ENCODE data around the gene FAM169A. TPM values are rescaled to one million over a fixed set of nuclear protein-coding genes. Genes with fewer than 3 reads are reported as not detected.
"Not testable (repeated sequence)": the region's sequence is repeated elsewhere in the genome, so short reads cannot be mapped to it uniquely, and the experiment has no call there.

Gene FAM169A, protein sequence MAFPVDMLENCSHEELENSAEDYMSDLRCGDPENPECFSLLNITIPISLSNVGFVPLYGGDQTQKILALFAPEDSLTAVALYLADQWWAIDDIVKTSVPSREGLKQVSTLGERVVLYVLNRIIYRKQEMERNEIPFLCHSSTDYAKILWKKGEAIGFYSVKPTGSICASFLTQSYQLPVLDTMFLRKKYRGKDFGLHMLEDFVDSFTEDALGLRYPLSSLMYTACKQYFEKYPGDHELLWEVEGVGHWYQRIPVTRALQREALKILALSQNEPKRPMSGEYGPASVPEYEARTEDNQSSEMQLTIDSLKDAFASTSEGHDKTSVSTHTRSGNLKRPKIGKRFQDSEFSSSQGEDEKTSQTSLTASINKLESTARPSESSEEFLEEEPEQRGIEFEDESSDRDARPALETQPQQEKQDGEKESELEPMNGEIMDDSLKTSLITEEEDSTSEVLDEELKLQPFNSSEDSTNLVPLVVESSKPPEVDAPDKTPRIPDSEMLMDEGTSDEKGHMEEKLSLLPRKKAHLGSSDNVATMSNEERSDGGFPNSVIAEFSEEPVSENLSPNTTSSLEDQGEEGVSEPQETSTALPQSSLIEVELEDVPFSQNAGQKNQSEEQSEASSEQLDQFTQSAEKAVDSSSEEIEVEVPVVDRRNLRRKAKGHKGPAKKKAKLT
- total RNA-seq (10 to 100 TPM; 25.3 to 62.9 TPM), polyA plus RNA-seq (ENCODE audit: insufficient read length in 2 of 2) (10 to 100 TPM; 20.1 to 37.6 TPM)
- long read RNA-seq, donor 1, full-length matches to known transcripts: 1 of 1 reads
- long read RNA-seq, donor 1, partial matches to known transcripts: 0 of 1 reads
- long read RNA-seq, donor 1, other reads (novel, unspliced or antisense): 0 of 1 reads
- long read RNA-seq, donor 2: 0 reads
- long read RNA-seq, donor 3, partial matches to known transcripts: 0 of 1 reads
- long read RNA-seq, donor 3, other reads (novel, unspliced or antisense): 0 of 1 reads
- long read RNA-seq, donor 4: 0 reads

DNA sequence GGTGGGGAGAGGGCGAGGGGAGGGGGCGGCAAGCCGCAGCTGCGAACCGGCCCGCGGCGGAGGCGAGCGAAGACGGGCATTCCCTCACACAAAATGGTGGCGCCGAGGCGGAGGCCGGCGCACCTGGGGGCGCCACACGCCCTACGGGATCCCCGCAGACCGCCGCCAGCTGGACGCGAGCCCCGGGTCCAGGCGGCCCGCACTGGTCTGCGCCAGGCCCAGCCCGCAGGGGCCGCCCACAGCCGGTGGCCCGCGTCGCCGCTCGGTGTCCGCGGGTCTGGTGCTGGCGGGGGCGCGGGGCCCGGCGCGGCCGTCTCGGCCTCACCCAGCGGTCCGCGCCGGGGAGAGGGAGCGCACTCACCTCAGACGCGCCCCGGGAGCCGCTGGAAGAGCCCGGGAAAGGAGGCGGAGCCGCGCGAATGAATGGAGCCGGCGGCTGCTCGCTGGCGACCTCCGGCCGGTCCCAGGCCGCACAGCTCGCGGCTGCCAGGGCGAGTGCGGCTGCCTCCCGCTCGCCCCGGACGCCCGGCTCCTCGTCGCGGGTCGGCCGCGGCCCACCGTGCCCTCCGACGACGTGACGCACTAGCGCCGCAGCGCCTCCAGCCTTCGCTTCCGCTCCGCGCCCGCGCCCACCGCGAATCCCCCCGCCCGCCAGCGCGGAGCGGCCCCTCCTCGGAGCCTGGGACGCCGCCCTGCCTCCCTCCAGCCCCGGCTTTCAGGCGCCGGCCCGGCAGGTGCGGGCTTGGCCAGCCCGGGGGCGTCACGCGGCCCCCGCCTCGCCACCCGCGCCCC lies at the start of gene FAM169A:
FAM169A (minus strand) TSS at position 584 of the 792 bp plus-strand sequence. CDS start 24,711 bp downstream, outside the sequence.
- Histone ChIP-seq H3K4me3 (ENCODE audit: low read depth, low read length) (peak within 1 kb of the TSS; percentile 63), H3K27ac (ENCODE audit: low read depth, low read length) (peak within 1 kb of the TSS; percentile 51), H3K9me3 (ENCODE audit: control insufficient read depth, insufficient read depth, low read length) (no peaks in the 10 kb centered on the region), H3K36me3 (ENCODE audit: control insufficient read depth, insufficient read depth, low read length) (no peaks in the 10 kb centered on the region), H3K4me1 (ENCODE audit: control insufficient read depth, insufficient read depth, low read length) (peaks cover 5% of the 10 kb centered on the region), H3K27me3 (ENCODE audit: control insufficient read depth, insufficient read depth, low read length) (peaks cover 2% of the 10 kb centered on the region)
- under 1% methylated on average over 119 of the region's 119 CpGs for WGBS (ENCODE audit: insufficient coverage)
- DNase-seq (ENCODE audit: low read depth in 4 of 6, low spot score in 6 of 6): peak in 5 of 6 donors; percentile 36 to 91 (median 47)

DNA sequence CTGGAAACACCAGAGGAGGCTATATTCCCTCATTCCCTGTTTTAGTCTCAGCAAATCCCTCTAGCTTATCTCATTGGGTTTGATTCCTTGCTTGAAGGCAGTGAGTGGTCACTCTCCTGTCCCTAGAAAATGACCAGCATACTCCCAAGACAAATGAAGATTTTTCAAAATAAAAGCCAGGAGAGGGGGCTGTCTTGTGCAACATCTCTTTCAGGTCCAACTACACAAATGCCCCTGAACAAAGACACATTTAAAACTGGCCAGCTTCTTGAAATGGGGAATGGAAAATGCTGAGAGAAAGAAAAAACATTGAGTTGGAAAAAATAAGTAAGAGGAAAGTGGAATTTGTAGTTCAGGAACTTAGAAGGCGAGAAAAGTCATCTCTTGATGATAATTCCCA lies 49.3 kb upstream of the FAM169A start:
- Histone ChIP-seq H3K36me3 (ENCODE audit: control insufficient read depth, insufficient read depth, low read length) (no peaks in the 10 kb centered on the region), H3K27me3 (ENCODE audit: control insufficient read depth, insufficient read depth, low read length) (no peaks in the 10 kb centered on the region), H3K4me3 (ENCODE audit: low read depth, low read length) (no peak overlapping the region), H3K4me1 (ENCODE audit: control insufficient read depth, insufficient read depth, low read length) (no peaks in the 10 kb centered on the region), H3K27ac (ENCODE audit: low read depth, low read length) (no peak overlapping the region), H3K9me3 (ENCODE audit: control insufficient read depth, insufficient read depth, low read length) (no peaks in the 10 kb centered on the region)
- no CpG with 5 or more reads among the region's 1 CpG for WGBS (ENCODE audit: insufficient coverage)
- DNase-seq (ENCODE audit: low read depth in 4 of 6, low spot score in 6 of 6): no peak

DNA sequence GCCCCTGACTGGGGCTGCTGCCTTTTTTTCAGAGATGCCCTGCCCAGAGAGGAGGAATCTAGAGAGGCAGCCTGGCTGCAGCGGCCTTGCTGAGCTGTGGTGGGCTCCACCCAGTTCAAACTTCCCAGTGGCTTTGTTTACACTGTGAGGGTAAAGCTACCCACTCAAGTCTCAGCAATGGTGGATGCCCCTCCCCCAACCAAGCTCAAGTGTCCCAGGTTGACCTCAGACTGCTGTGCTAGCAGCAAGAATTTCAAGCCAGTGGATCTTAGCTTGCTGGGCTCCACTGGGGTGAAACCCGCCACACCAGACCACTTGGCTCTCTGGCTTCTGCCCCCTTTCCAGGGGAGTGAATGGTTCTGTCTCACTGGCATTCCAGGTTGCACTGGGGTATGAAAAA lies 45.2 kb upstream of the FAM169A start:
- not testable (repeated sequence) for DNase-seq (ENCODE audit: low read depth in 4 of 6, low spot score in 6 of 6); H3K4me1 ChIP-seq (ENCODE audit: control insufficient read depth, insufficient read depth, low read length); H3K27ac ChIP-seq (ENCODE audit: low read depth, low read length); H3K36me3 ChIP-seq (ENCODE audit: control insufficient read depth, insufficient read depth, low read length); H3K27me3 ChIP-seq (ENCODE audit: control insufficient read depth, insufficient read depth, low read length); H3K4me3 ChIP-seq (ENCODE audit: low read depth, low read length); H3K9me3 ChIP-seq (ENCODE audit: control insufficient read depth, insufficient read depth, low read length)
- 0% methylated on average over 1 of the region's 2 CpGs for WGBS (ENCODE audit: insufficient coverage)

DNA sequence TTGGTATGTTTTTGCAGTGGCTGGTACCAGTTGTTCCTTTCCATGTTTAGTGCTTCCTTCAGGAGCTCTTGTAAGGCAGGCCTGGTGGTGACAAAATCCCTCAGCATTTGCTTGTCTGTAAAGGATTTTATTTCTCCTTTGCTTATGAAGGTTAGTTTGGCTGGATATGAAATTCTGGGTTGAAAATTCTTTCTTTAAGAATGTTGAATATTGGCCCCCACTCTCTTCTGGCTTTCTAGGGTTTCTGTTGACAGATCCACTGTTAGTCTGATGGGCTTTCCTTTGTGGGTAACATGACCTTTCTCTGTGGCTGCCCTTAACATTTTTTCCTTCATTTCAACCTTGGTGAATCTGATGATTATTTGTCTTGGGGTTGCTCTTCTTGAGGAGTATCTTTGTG lies 43.7 kb upstream of the FAM169A start:
- not testable (repeated sequence) for H3K36me3 ChIP-seq (ENCODE audit: control insufficient read depth, insufficient read depth, low read length); H3K4me1 ChIP-seq (ENCODE audit: control insufficient read depth, insufficient read depth, low read length); H3K27ac ChIP-seq (ENCODE audit: low read depth, low read length); H3K4me3 ChIP-seq (ENCODE audit: low read depth, low read length); DNase-seq (ENCODE audit: low read depth in 4 of 6, low spot score in 6 of 6); H3K27me3 ChIP-seq (ENCODE audit: control insufficient read depth, insufficient read depth, low read length); H3K9me3 ChIP-seq (ENCODE audit: control insufficient read depth, insufficient read depth, low read length)

DNA sequence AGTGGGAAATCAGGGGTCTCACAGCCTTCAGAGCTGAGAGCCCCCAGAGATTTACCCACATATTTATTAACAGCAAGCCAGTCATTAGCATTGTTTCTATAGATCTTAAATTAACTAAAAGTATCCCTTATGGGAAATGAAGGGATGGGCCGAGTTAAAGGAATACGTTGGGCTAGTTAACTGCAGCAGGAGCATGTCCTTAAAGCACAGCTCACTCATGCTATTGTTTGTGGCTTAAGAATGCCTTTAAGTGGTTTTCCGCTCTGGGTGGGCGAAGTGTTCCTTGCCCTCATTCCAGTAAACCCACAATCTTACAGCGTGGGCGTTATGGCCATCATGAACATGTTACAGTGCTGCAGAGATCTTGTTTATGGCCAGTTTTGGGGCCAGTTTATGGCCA lies 42.0 kb upstream of the FAM169A start:
- not testable (repeated sequence) for H3K4me3 ChIP-seq (ENCODE audit: low read depth, low read length); H3K9me3 ChIP-seq (ENCODE audit: control insufficient read depth, insufficient read depth, low read length); H3K27ac ChIP-seq (ENCODE audit: low read depth, low read length); H3K4me1 ChIP-seq (ENCODE audit: control insufficient read depth, insufficient read depth, low read length); H3K27me3 ChIP-seq (ENCODE audit: control insufficient read depth, insufficient read depth, low read length); H3K36me3 ChIP-seq (ENCODE audit: control insufficient read depth, insufficient read depth, low read length); DNase-seq (ENCODE audit: low read depth in 4 of 6, low spot score in 6 of 6)
- WGBS (ENCODE audit: insufficient coverage): 97% methylated on average over 4 of the region's 6 CpGs

DNA sequence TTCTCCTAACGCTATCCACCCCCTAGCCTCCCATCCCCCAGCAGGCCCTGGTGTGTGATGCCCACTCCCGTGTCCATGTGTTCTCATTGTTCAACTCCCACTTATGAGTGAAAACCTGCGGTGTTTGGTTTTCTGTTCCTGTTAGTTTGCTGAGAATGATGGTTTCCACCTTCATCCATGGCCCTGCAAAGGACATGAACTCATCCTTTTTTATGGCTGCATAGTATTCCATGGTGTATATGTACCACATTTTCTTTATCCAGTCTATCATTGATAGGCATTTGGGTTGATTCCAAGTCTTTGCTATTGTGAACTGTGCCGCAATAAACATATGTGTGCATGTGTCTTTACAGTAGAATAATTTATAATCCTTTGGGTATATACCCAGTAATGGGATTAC lies 38.5 kb upstream of the FAM169A start:
- WGBS (ENCODE audit: insufficient coverage): 80% methylated on average over 1 of the region's 4 CpGs
- not testable (repeated sequence) for DNase-seq (ENCODE audit: low read depth in 4 of 6, low spot score in 6 of 6); H3K36me3 ChIP-seq (ENCODE audit: control insufficient read depth, insufficient read depth, low read length); H3K9me3 ChIP-seq (ENCODE audit: control insufficient read depth, insufficient read depth, low read length); H3K4me1 ChIP-seq (ENCODE audit: control insufficient read depth, insufficient read depth, low read length); H3K4me3 ChIP-seq (ENCODE audit: low read depth, low read length); H3K27ac ChIP-seq (ENCODE audit: low read depth, low read length); H3K27me3 ChIP-seq (ENCODE audit: control insufficient read depth, insufficient read depth, low read length)

DNA sequence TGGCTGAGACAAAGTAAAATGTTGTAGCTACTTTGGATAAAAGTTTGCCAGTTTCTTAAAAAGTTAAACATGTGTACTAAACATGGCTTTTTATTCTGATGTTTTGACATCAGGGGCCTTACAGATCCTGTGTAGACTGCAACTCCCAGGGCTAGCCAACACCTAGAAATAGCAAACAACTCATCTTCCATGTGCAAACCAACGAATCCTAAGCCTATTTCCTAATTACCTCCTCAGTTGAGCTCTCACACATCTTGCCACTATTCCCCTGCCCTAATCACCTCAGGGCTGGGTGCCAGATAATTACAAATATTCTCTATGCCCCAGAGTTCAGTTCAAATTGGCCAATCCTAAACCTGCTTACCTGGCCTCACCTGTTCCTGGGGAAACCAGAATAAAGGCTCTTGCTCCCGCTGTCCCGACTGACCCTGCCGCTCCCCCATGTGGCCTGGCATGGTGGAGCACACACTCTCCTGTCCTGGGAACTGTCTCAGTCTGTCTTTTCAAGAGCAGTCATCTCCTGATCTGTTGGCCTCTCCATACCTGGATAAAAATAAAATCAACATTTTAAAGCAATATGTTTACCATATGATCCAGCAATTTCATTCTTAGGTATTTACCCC lies 37.1 kb upstream of the FAM169A start:
- Histone ChIP-seq H3K27ac (ENCODE audit: low read depth, low read length) (no peak overlapping the region), H3K36me3 (ENCODE audit: control insufficient read depth, insufficient read depth, low read length) (no peaks in the 10 kb centered on the region), H3K4me3 (ENCODE audit: low read depth, low read length) (no peak overlapping the region), H3K9me3 (ENCODE audit: control insufficient read depth, insufficient read depth, low read length) (no peaks in the 10 kb centered on the region), H3K4me1 (ENCODE audit: control insufficient read depth, insufficient read depth, low read length) (no peaks in the 10 kb centered on the region), H3K27me3 (ENCODE audit: control insufficient read depth, insufficient read depth, low read length) (no peaks in the 10 kb centered on the region)
- 32% methylated on average over 4 of the region's 4 CpGs for WGBS (ENCODE audit: insufficient coverage)
- DNase-seq (ENCODE audit: low read depth in 4 of 6, low spot score in 6 of 6): no peak

DNA sequence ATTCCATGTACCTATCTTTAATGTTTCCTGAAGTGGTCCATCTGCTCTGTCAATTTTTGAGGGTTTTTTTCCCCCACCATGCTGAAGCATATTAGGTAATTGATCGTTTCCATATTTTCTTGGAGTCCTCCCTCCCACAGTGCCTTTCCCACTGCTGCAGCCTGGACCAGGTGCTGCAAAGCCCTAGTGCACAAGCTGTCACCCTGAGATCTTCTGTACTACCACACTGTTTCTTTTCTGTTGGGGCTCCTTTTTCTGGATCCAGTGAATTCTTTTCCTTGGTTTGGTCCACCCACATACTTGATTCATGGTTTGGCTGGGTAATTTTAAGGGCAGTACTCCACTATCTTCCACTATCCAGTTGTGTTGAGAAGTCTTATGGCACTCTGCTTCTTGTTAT lies 30.9 kb upstream of the FAM169A start:
- Histone ChIP-seq H3K4me3 (ENCODE audit: low read depth, low read length) (no peak overlapping the region), H3K27me3 (ENCODE audit: control insufficient read depth, insufficient read depth, low read length) (no peaks in the 10 kb centered on the region), H3K9me3 (ENCODE audit: control insufficient read depth, insufficient read depth, low read length) (peaks cover 3% of the 10 kb centered on the region), H3K4me1 (ENCODE audit: control insufficient read depth, insufficient read depth, low read length) (no peaks in the 10 kb centered on the region), H3K27ac (ENCODE audit: low read depth, low read length) (no peak overlapping the region), H3K36me3 (ENCODE audit: control insufficient read depth, insufficient read depth, low read length) (no peaks in the 10 kb centered on the region)
- 100% methylated on average over 1 of the region's 1 CpG for WGBS (ENCODE audit: insufficient coverage)
- DNase-seq (ENCODE audit: low read depth in 4 of 6, low spot score in 6 of 6): no peak

DNA sequence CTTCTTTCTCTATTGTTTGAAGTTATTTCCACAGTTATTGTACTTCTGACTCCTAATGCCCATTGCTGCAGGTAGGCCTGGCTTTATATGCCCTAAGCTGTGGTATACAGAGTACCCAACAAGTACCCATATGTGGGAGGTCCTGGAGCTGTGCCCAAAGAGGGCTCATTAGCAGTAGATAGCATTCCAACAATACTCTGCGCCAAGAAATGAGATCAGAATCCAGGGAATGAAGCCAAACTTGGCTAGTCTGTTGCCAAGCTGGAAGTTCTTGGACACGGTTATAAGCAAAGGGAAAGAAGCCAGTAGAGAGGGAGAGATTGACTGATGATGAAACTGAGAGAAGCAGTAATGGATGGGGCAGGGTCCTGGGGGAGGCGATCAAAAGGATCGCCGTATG lies 29.7 kb upstream of the FAM169A start:
- DNase-seq (ENCODE audit: low read depth in 4 of 6, low spot score in 6 of 6): peak; percentile 58 to 97 (median 74)
- 41% methylated on average over 5 of the region's 5 CpGs for WGBS (ENCODE audit: insufficient coverage)
- Histone ChIP-seq H3K36me3 (ENCODE audit: control insufficient read depth, insufficient read depth, low read length) (no peaks in the 10 kb centered on the region), H3K9me3 (ENCODE audit: control insufficient read depth, insufficient read depth, low read length) (peaks cover 3% of the 10 kb centered on the region), H3K4me1 (ENCODE audit: control insufficient read depth, insufficient read depth, low read length) (no peaks in the 10 kb centered on the region), H3K27ac (ENCODE audit: low read depth, low read length) (no peak overlapping the region), H3K4me3 (ENCODE audit: low read depth, low read length) (no peak overlapping the region), H3K27me3 (ENCODE audit: control insufficient read depth, insufficient read depth, low read length) (no peaks in the 10 kb centered on the region)
